Astrocyte of the cerebellum (primary cell): ENCODE data around the gene ABCG4.

Experiments used
- DNase-seq: peaks from one replicate; pipeline ENCODE4 v3.0.0-alpha.2; 2011; ENCODE audit warnings: low read depth
- H3K4me3 ChIP-seq: 2 replicates; pipeline ENCODE4 v1.5.1; 2011; ENCODE audit warnings: mild to moderate bottlenecking, low read depth, low read length, moderate library complexity
- CTCF ChIP-seq: IDR thresholded peaks from 2 replicates; pipeline ENCODE4 v1.5.1; 2012; ENCODE audit warnings: low read length, low read depth, moderate library complexity, mild to moderate bottlenecking; ENCODE audit errors: missing control alignments
- in situ Hi-C: cut with HindIII; loops from 2 replicates; pipeline ENCODE4 v1.10.0; 2017; ENCODE audit warnings: low sequenced_read_pairs

Gene ABCG4

GRCh38 chr11:119103793-119104192 lies 45.1 kb upstream of the ABCG4 start:
- no peak for DNase-seq
- in situ Hi-C loops: loop anchor here (5.0 to 25.0 kb wide), 2 partner anchors 86 to 184 kb away; partner anchors contain the start of genes RPS25 and TRAPPC4
- H3K4me3 ChIP-seq: no peak overlapping the region
- TF ChIP-seq CTCF: no peak

GRCh38 chr11:119106564-119107537 lies 42.0 kb upstream of the ABCG4 start, which contains the start of gene C2CD2L:
C2CD2L (plus strand) TSS chr11:119107344; CDS start chr11:119107742, 398 bp downstream.
- in situ Hi-C loops: loop anchor here (25.0 kb wide), 1 partner anchor 180 kb away; no protein-coding TSS in a partner anchor
- no peak for TF ChIP-seq CTCF

GRCh38 chr11:119107538-119108145 lies 41.2 kb upstream of the ABCG4 start:
- in situ Hi-C loops: loop anchor here (25.0 kb wide), 1 partner anchor 180 kb away; no protein-coding TSS in a partner anchor
- TF ChIP-seq CTCF: no peak
- DNase-seq: no peak
- peak overlapping the region; percentile 76 for H3K4me3 ChIP-seq

More at GRCh38 chr11:119106564-119107537, 42.0 kb upstream of the ABCG4 start, which contains the start of gene C2CD2L:
- H3K4me3 ChIP-seq: peak within 1 kb of the TSS; percentile 76
- peak; percentile 63 for DNase-seq

- peak overlapping the region; percentile 76 for H3K4me3 ChIP-seq
- in situ Hi-C loops: loop anchor here (25.0 kb wide), 1 partner anchor 179 kb away; no protein-coding TSS in a partner anchor
- no peak for DNase-seq
These were observed 40.6 kb upstream of the ABCG4 start for GRCh38 chr11:119108146-119108856.

GRCh38 chr11:119108857-119109221 lies 40.0 kb upstream of the ABCG4 start:
- no peak for DNase-seq
- TF ChIP-seq CTCF: no peak
- in situ Hi-C loops: loop anchor here (25.0 kb wide), 1 partner anchor 178 kb away; no protein-coding TSS in a partner anchor
- H3K4me3 ChIP-seq: peak overlapping the region; percentile 76

More at GRCh38 chr11:119108146-119108856, 40.6 kb upstream of the ABCG4 start:
- no peak for TF ChIP-seq CTCF

GRCh38 chr11:119109843-119110242 lies 39.0 kb upstream of the ABCG4 start:
- no peak for TF ChIP-seq CTCF
- no peak for DNase-seq
- H3K4me3 ChIP-seq: no peak overlapping the region
- in situ Hi-C loops: loop anchor here (25.0 kb wide), 1 partner anchor 177 kb away; no protein-coding TSS in a partner anchor
